HCT116 (cell line): Measurements from ENCODE around the gene TOP3B. TPM values are rescaled to one million over a fixed set of nuclear protein-coding genes. Genes with fewer than 3 reads are reported as not detected.

Experiments used
- ATAC-seq: fragments of 200-7000 bp; cut with Tn5 transposase; 2 replicates; pipeline ENCODE4 v1.9.1; 2020; ENCODE audit warnings: mild to moderate bottlenecking, moderate library complexity
- BruUV-seq: library from RNA; stranded (reverse); fragments of 400-500 nt; replicated peaks from 2 replicates; lab custom pipeline; 2021; lab: Mats Ljungman, UMichigan
- CTCF ChIA-PET: fragments of 300-600 bp; sonication (Branson Sonifier 250); formaldehyde crosslinking; loops from one replicate; lab custom pipeline; 2021; ENCODE audit warnings: antibody characterized with exemption; lab: Charles Lee
- POLR2A ChIA-PET: fragments of 300-600, 350-600 bp; sonication (Branson Sonifier 250); formaldehyde crosslinking; loops from one replicate; lab custom pipeline; 2021; ENCODE audit warnings: antibody characterized with exemption; lab: Charles Lee
- RAD21 ChIA-PET, 2 experiments: fragments of 300-600 bp; sonication (Branson Sonifier 250); formaldehyde crosslinking; loops; one replicate each; lab custom pipeline; 2023; ENCODE audit warnings: low total read pairs in 2 of 2; ENCODE audit not compliant: uncharacterized antibody in 2 of 2, unreplicated experiment in 2 of 2, low non-redundant PET in 1 of 2; lab: Charles Lee
- DNase-seq: peaks from one replicate; pipeline ENCODE4 v3.0.0-alpha.2; 2010; ENCODE audit warnings: low read depth, low spot score
- H2AFZ ChIP-seq: fragments of 200-600 bp; shearing (Covaris generic), sonication (generic); 2 replicates; pipeline ENCODE4 v1.6.1; 2017; ENCODE audit warnings: low read depth, mixed run types, mixed read lengths, antibody characterized with exemption, low read length; ENCODE audit not compliant: poor library complexity, severe bottlenecking
- H3K27ac ChIP-seq: 2 replicates; pipeline ENCODE4 v1.5.1; 2012; ENCODE audit warnings: low read depth, low read length
- H3K27me3 ChIP-seq: fragments of 200-600 bp; sonication (generic); 2 replicates; pipeline ENCODE4 v1.6.1; 2016; ENCODE audit warnings: mixed run types, low read length, mixed read lengths; ENCODE audit not compliant: insufficient read depth
- H3K36me3 ChIP-seq, 2 experiments: fragments of 200-500 bp in 1 of 2; fragments of 200-600 bp in 1 of 2; sonication (Bioruptor generic) in 1 of 2; sonication (generic) in 1 of 2; 2 replicates each; pipeline versions ENCODE4 v1.5.1 to v1.6.1; 2014 to 2016; ENCODE audit warnings: low read length in 2 of 2, inconsistent platforms in 1 of 2, mixed read lengths in 1 of 2, mixed run types in 1 of 2; ENCODE audit not compliant: insufficient read depth in 2 of 2, control insufficient read depth in 1 of 2
- H3K4me1 ChIP-seq, 2 experiments: fragments of 200-600 bp in 1 of 2; sonication (generic) in 1 of 2; 2 replicates each; pipeline versions ENCODE4 v1.5.1 to v1.6.1; 2012 to 2017; ENCODE audit warnings: low read length in 2 of 2, inconsistent platforms in 1 of 2, mild to moderate bottlenecking in 1 of 2, mixed read lengths in 1 of 2, mixed run types in 1 of 2, moderate library complexity in 1 of 2; ENCODE audit not compliant: insufficient read depth in 2 of 2, control insufficient read depth in 1 of 2
- H3K4me2 ChIP-seq: fragments of 200-600 bp; sonication (generic); 2 replicates; pipeline ENCODE4 v1.6.1; 2017; ENCODE audit warnings: mixed run types, low read length, mixed read lengths
- H3K4me3 ChIP-seq, 2 experiments: fragments of 200-600 bp in 1 of 2; sonication (generic) in 1 of 2; replicated peaks in 1 of 2; 2 replicates each; pipeline ENCODE4 v1.5.1; 2011 to 2016; ENCODE audit warnings: low read length in 2 of 2, control low read depth in 1 of 2, low read depth in 1 of 2, mild to moderate bottlenecking in 1 of 2, mixed read lengths in 1 of 2, mixed run types in 1 of 2
- H3K79me2 ChIP-seq: fragments of 200-600 bp; sonication (generic); 2 replicates; pipeline ENCODE4 v1.6.1; 2017; ENCODE audit warnings: mild to moderate bottlenecking, mixed run types, low read length, moderate library complexity, mixed read lengths; ENCODE audit not compliant: insufficient read depth
- H3K9ac ChIP-seq: fragments of 200-600 bp; sonication (generic); 2 replicates; pipeline ENCODE4 v1.6.1; 2016; ENCODE audit warnings: low read length, mixed read lengths
- H3K9me2 ChIP-seq: fragments of 200-600 bp; sonication (generic), shearing (Covaris generic); 2 replicates; pipeline ENCODE4 v1.6.1; 2017; ENCODE audit warnings: mixed run types, mild to moderate bottlenecking, moderate library complexity; ENCODE audit not compliant: insufficient read depth
- H3K9me3 ChIP-seq, 2 experiments: fragments of 200-500 bp in 1 of 2; fragments of 200-600 bp in 1 of 2; sonication (Bioruptor generic) in 1 of 2; sonication (generic) in 1 of 2; 2 replicates each; pipeline ENCODE4 v1.6.1; 2014 to 2017; ENCODE audit warnings: low read length in 2 of 2, mixed read lengths in 2 of 2, inconsistent platforms in 1 of 2, low read depth in 1 of 2, mild to moderate bottlenecking in 1 of 2, mixed run types in 1 of 2, moderate library complexity in 1 of 2; ENCODE audit not compliant: control insufficient read depth in 1 of 2, insufficient read depth in 1 of 2
- H4K20me1 ChIP-seq: fragments of 200-600 bp; sonication (generic), shearing (Covaris generic); 2 replicates; pipeline ENCODE4 v1.6.1; 2017; ENCODE audit warnings: mixed run types, mild to moderate bottlenecking, moderate library complexity; ENCODE audit not compliant: insufficient read depth
- CBX3 ChIP-seq: IDR thresholded peaks from 2 replicates; pipeline ENCODE4 v1.6.1; 2012; ENCODE audit warnings: low read depth
- CEBPB ChIP-seq: IDR thresholded peaks from 2 replicates; pipeline ENCODE4 v1.6.1; 2012; ENCODE audit warnings: low read depth
- CTCF ChIP-seq, 3 experiments: fragments of 200-600 bp in 1 of 3; sonication (generic) in 1 of 3; IDR thresholded peaks in 2 of 3; conservative IDR thresholded peaks in 1 of 3; 2 replicates each; pipeline ENCODE4 v1.5.1; 2012 to 2017; ENCODE audit warnings: low read depth in 2 of 3, low read length in 2 of 3, antibody characterized with exemption in 1 of 3, borderline replicate concordance in 1 of 3, control low read depth in 1 of 3, mild to moderate bottlenecking in 1 of 3, mixed read lengths in 1 of 3, mixed run types in 1 of 3, moderate library complexity in 1 of 3; ENCODE audit not compliant: insufficient read depth in 1 of 3
- EGR1 ChIP-seq: IDR thresholded peaks from 2 replicates; pipeline ENCODE4 v1.6.1; 2012; ENCODE audit warnings: low read depth
- EZH2 ChIP-seq: fragments of 200-600 bp; sonication (generic); IDR thresholded peaks from 2 replicates; pipeline ENCODE4 v1.6.1; 2017; ENCODE audit warnings: antibody characterized with exemption, mixed run types
- EZH2phosphoT487 ChIP-seq: fragments of 200-600 bp; IDR thresholded peaks from 2 replicates; pipeline ENCODE4 v1.6.1; 2018; ENCODE audit warnings: antibody characterized with exemption, borderline replicate concordance
- FOSL1 ChIP-seq: IDR thresholded peaks from 2 replicates; pipeline ENCODE4 v1.6.1; 2012; ENCODE audit warnings: low read depth
- JUND ChIP-seq: IDR thresholded peaks from 2 replicates; pipeline ENCODE4 v1.6.1; 2012
- POLR2A ChIP-seq: IDR thresholded peaks from 2 replicates; pipeline ENCODE4 v1.7.0; 2011; ENCODE audit warnings: borderline replicate concordance; ENCODE audit not compliant: insufficient read depth, insufficient read length; ENCODE audit errors: extremely low read depth
- POLR2AphosphoS5 ChIP-seq: IDR thresholded peaks from 2 replicates; pipeline ENCODE4 v1.6.1; 2011; ENCODE audit warnings: mild to moderate bottlenecking, low read depth, low read length, moderate library complexity
- REST ChIP-seq: IDR thresholded peaks from 2 replicates; pipeline ENCODE4 v1.6.1; 2012; ENCODE audit warnings: low read depth
- SIN3A ChIP-seq: IDR thresholded peaks from 2 replicates; pipeline ENCODE4 v1.6.1; 2012; ENCODE audit warnings: low read depth
- SP1 ChIP-seq: IDR thresholded peaks from 2 replicates; pipeline ENCODE4 v1.6.1; 2012; ENCODE audit warnings: low read depth
- SRF ChIP-seq: IDR thresholded peaks from 2 replicates; pipeline ENCODE4 v1.6.1; 2012; ENCODE audit warnings: low read depth
- ZNF274 ChIP-seq: fragments of 200-500 bp; sonication (Bioruptor generic); IDR thresholded peaks from 2 replicates; pipeline ENCODE4 v1.6.1; 2014; ENCODE audit warnings: mild to moderate bottlenecking, low read depth, low read length, inconsistent platforms
- intact Hi-C: fragments of 100-400 bp; cut with micrococcal nuclease; formaldehyde crosslinking; loops from 2 replicates; pipeline ENCODE4 v1.10.0; 2022
- total RNA-seq: library from RNA; stranded (reverse); gene quantifications from one replicate; pipeline ENCODE4 v1.2.1, GENCODE V29; 2021; ENCODE audit not compliant: unreplicated experiment

The TOP3B gene
- total RNA-seq, 1 experiment from 2014 or later: 50.1 TPM

- Histone ChIP-seq H3K4me1 (no peaks in the 10 kb centered on the region), H3K27ac (no peak overlapping the region), H3K9me2 (no peaks in the 10 kb centered on the region), H3K4me2 (no peak overlapping the region), H3K36me3 (peaks cover 13 to 17% of the 10 kb centered on the region in 2 experiments; a peak in 3 of 4 replicates), H3K79me2 (no peaks in the 10 kb centered on the region), H3K4me3 (no peak overlapping the region), H2AFZ (no peak overlapping the region)
- DNase-seq (no peak), ATAC-seq (no peak)
- intact Hi-C loops: no loop called here
- CTCF ChIA-PET: interaction anchor here (1.2 kb wide), 1 partner anchor 10 kb away, joined by 6 read pairs; no protein-coding TSS in a partner anchor
- TF ChIP-seq ZNF274 (no peak), POLR2AphosphoS5 (no peak), SIN3A (no peak), SRF (no peak), EZH2phosphoT487 (no peak), POLR2A (no peak), CEBPB (no peak), EZH2 (no peak), FOSL1 (no peak), JUND (no peak), CBX3 (no peak), REST (no peak), SP1 (no peak), CTCF (IDR thresholded peaks at IDR 0.05 in 2 of 3, conservative IDR thresholded peaks at IDR 0.05 in 1 of 3; ENCODE audit: borderline replicate concordance in 1 of 3, insufficient read depth in 1 of 3, low read depth in 2 of 3, low read length in 2 of 3) (no peak), EGR1 (no peak)
- TF ChIP-seq, all 23 proteins: peak for 0
- ChIA-PET RAD21 (no interaction called here), POLR2A (no interaction called here)
- Histone ChIP-seq H3K9me3 (no peaks in the 10 kb centered on the region), H3K9ac (no peak overlapping the region), H4K20me1 (no peaks in the 10 kb centered on the region), H3K27me3 (no peaks in the 10 kb centered on the region)
- no TSS peak for BruUV-seq
These were observed 54.5 kb downstream of the TOP3B start for GRCh38 chr22:21928048-21928447.
